ENCODE measurements around the gene BTRC. TPM values are rescaled to one million over a fixed set of nuclear protein-coding genes. Genes with fewer than 3 reads are reported as not detected.
"Not testable (repeated sequence)": the region's sequence is repeated elsewhere in the genome, so short reads cannot be mapped to it uniquely, and the experiment has no call there.

The BTRC gene
- total RNA-seq, 1 donor from 2014 or later, result 27.5 TPM

- no peaks in the 10 kb centered on the region for H3K36me3 Mint-ChIP-seq (ENCODE audit: low read depth, unreplicated experiment)
- peaks cover 3% of the 10 kb centered on the region for H3K27me3 Mint-ChIP-seq (ENCODE audit: unreplicated experiment)
- H3K27ac Mint-ChIP-seq (ENCODE audit: unreplicated experiment), result no peak overlapping the region
- TF ChIP-seq CTCF (IDR thresholded peaks at IDR 0.05; ENCODE audit: unreplicated experiment), result no peak
- DNase-seq (ENCODE audit: low spot score), result no peak
- no peaks in the 10 kb centered on the region for H3K4me1 Mint-ChIP-seq (ENCODE audit: unreplicated experiment)
- no peak overlapping the region for H3K4me3 Mint-ChIP-seq (ENCODE audit: unreplicated experiment)
- H3K9me3 Mint-ChIP-seq (ENCODE audit: unreplicated experiment), result no peaks in the 10 kb centered on the region
Observed at GRCh38 chr10:101330631-101331225, 23.2 kb upstream of the BTRC start.

- Mint-ChIP-seq H3K4me3 (ENCODE audit: unreplicated experiment) (no peak overlapping the region), H3K27me3 (ENCODE audit: unreplicated experiment) (no peaks in the 10 kb centered on the region), H3K27ac (ENCODE audit: unreplicated experiment) (no peak overlapping the region), H3K36me3 (ENCODE audit: low read depth, unreplicated experiment) (no peaks in the 10 kb centered on the region), H3K9me3 (ENCODE audit: unreplicated experiment) (no peaks in the 10 kb centered on the region), H3K4me1 (ENCODE audit: unreplicated experiment) (no peaks in the 10 kb centered on the region)
- TF ChIP-seq CTCF (IDR thresholded peaks at IDR 0.05; ENCODE audit: unreplicated experiment), result no peak
- DNase-seq (ENCODE audit: low spot score), result no peak
Observed at GRCh38 chr10:101331956-101332355, 22.0 kb upstream of the BTRC start.

GRCh38 chr10:101334259-101334658 is 19.7 kb upstream of the BTRC start:
- not testable (repeated sequence) for H3K9me3 Mint-ChIP-seq (ENCODE audit: unreplicated experiment); H3K36me3 Mint-ChIP-seq (ENCODE audit: low read depth, unreplicated experiment); H3K27me3 Mint-ChIP-seq (ENCODE audit: unreplicated experiment); H3K4me3 Mint-ChIP-seq (ENCODE audit: unreplicated experiment); DNase-seq (ENCODE audit: low spot score); H3K4me1 Mint-ChIP-seq (ENCODE audit: unreplicated experiment); H3K27ac Mint-ChIP-seq (ENCODE audit: unreplicated experiment)

GRCh38 chr10:101336382-101336781 is 17.6 kb upstream of the BTRC start:
- Mint-ChIP-seq H3K4me1 (ENCODE audit: unreplicated experiment) (no peaks in the 10 kb centered on the region), H3K27ac (ENCODE audit: unreplicated experiment) (no peak overlapping the region), H3K36me3 (ENCODE audit: low read depth, unreplicated experiment) (no peaks in the 10 kb centered on the region), H3K4me3 (ENCODE audit: unreplicated experiment) (no peak overlapping the region), H3K9me3 (ENCODE audit: unreplicated experiment) (no peaks in the 10 kb centered on the region), H3K27me3 (ENCODE audit: unreplicated experiment) (no peaks in the 10 kb centered on the region)
- no peak for TF ChIP-seq CTCF (IDR thresholded peaks at IDR 0.05; ENCODE audit: unreplicated experiment)
- no peak for DNase-seq (ENCODE audit: low spot score)

- no peak for TF ChIP-seq CTCF (IDR thresholded peaks at IDR 0.05; ENCODE audit: unreplicated experiment)
- Mint-ChIP-seq H3K4me3 (ENCODE audit: unreplicated experiment) (no peak overlapping the region), H3K27ac (ENCODE audit: unreplicated experiment) (no peak overlapping the region), H3K9me3 (ENCODE audit: unreplicated experiment) (no peaks in the 10 kb centered on the region), H3K4me1 (ENCODE audit: unreplicated experiment) (no peaks in the 10 kb centered on the region), H3K27me3 (ENCODE audit: unreplicated experiment) (no peaks in the 10 kb centered on the region), H3K36me3 (ENCODE audit: low read depth, unreplicated experiment) (no peaks in the 10 kb centered on the region)
- DNase-seq (ENCODE audit: low spot score), result no peak
Observed at GRCh38 chr10:101337836-101338235, 16.1 kb upstream of the BTRC start.
